ENCODE results near the gene PRKAR2B. TPM values are rescaled to one million over a fixed set of nuclear protein-coding genes. Genes with fewer than 3 reads are reported as not detected.
"Not testable (repeated sequence)": the region's sequence is repeated elsewhere in the genome, so short reads cannot be mapped to it uniquely, and the experiment has no call there.

PRKAR2B gene
- total RNA-seq, 4 donors from 2014 or later, result 97.3 to 411 (median 236) TPM

- ATAC-seq (ENCODE audit: low FRiP score), result no peak
- no peak for DNase-seq (ENCODE audit: low spot score)
- no peak for TF ChIP-seq CTCF (IDR thresholded peaks at IDR 0.05)
Measured at GRCh38 chr7:107046491-107047259, 2.2 kb downstream of the PRKAR2B start.

- DNase-seq (ENCODE audit: low spot score) (no peak), ATAC-seq (ENCODE audit: low FRiP score) (no peak)
- no peak for TF ChIP-seq CTCF (IDR thresholded peaks at IDR 0.05)
Measured at GRCh38 chr7:107047902-107048782, 3.6 kb downstream of the PRKAR2B start.

- TF ChIP-seq CTCF (IDR thresholded peaks at IDR 0.05), result no peak
- no peak for DNase-seq (ENCODE audit: low spot score)
- no peak for ATAC-seq (ENCODE audit: low FRiP score)
Measured at GRCh38 chr7:107048783-107049418, 4.4 kb downstream of the PRKAR2B start.

GRCh38 chr7:107049480-107049879 lies 5.0 kb downstream of the PRKAR2B start:
- no peak for ATAC-seq (ENCODE audit: low FRiP score)
- no peak for DNase-seq (ENCODE audit: low spot score)
- no peak for TF ChIP-seq CTCF (IDR thresholded peaks at IDR 0.05)

GRCh38 chr7:107049971-107050532 lies 5.5 kb downstream of the PRKAR2B start:
- DNase-seq (ENCODE audit: low spot score) (no peak), ATAC-seq (ENCODE audit: low FRiP score) (no peak)
- no peak for TF ChIP-seq CTCF (IDR thresholded peaks at IDR 0.05)

- TF ChIP-seq CTCF (IDR thresholded peaks at IDR 0.05), result no peak
- ATAC-seq (ENCODE audit: low FRiP score) (no peak), DNase-seq (ENCODE audit: low spot score) (no peak)
Measured at GRCh38 chr7:107051376-107051775, 6.9 kb downstream of the PRKAR2B start.

- not testable (repeated sequence) for ATAC-seq (ENCODE audit: low FRiP score); DNase-seq (ENCODE audit: low spot score)
Measured at GRCh38 chr7:107054965-107055364, 10.5 kb downstream of the PRKAR2B start.

GRCh38 chr7:107056058-107056457 lies 11.6 kb downstream of the PRKAR2B start:
- not testable (repeated sequence) for DNase-seq (ENCODE audit: low spot score); ATAC-seq (ENCODE audit: low FRiP score)

Measured in omental fat pad (tissue), 4 donors.